A673 (cell line): ENCODE measurements around the gene MOCS1.

Source experiments
- EZH2 ChIP-seq: fragments of 200-600 bp; sonication (generic); IDR thresholded peaks from 2 replicates; pipeline ENCODE4 v1.6.1; 2017; ENCODE audit warnings: borderline replicate concordance, low read depth, mild to moderate bottlenecking, mixed read lengths, antibody characterized with exemption, low read length; ENCODE audit not compliant: poor library complexity, severe bottlenecking
- TF ChIP-seq, protein P1 (sequence below): fragments of 300-800, 200-600 bp; sonication (generic); conservative IDR thresholded peaks from 2 replicates; pipeline ENCODE4 v1.5.1; 2017; ENCODE audit warnings: low read depth, mild to moderate bottlenecking, antibody characterized with exemption, low read length, moderate library complexity, mixed read lengths

DNA sequence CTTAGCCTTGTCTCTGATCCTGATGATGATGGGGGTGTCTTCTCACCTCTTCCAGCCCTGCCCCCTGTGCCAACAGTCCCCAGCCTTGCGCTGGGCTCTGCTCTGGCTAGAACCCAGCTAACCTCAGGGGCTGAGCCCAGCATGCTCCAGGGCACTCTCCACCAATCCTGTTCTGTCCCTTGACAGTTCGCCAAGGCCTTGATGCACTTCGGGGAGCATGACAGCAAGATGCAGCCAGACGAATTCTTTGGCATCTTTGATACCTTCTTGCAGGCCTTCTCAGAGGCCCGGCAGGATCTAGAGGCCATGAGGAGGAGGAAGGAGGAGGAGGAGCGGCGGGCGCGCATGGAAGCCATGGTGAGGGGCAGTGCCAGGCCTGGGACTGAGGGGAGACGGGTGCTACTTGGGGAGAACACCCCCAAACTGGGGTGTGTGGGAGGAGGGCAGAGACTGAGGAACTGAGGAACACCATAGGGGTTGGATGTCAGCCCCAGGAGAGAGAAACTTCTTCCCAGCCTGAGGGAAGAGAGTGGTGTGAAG lies 33.1 kb downstream of the MOCS1 start:
- TF ChIP-seq, protein P1, sequence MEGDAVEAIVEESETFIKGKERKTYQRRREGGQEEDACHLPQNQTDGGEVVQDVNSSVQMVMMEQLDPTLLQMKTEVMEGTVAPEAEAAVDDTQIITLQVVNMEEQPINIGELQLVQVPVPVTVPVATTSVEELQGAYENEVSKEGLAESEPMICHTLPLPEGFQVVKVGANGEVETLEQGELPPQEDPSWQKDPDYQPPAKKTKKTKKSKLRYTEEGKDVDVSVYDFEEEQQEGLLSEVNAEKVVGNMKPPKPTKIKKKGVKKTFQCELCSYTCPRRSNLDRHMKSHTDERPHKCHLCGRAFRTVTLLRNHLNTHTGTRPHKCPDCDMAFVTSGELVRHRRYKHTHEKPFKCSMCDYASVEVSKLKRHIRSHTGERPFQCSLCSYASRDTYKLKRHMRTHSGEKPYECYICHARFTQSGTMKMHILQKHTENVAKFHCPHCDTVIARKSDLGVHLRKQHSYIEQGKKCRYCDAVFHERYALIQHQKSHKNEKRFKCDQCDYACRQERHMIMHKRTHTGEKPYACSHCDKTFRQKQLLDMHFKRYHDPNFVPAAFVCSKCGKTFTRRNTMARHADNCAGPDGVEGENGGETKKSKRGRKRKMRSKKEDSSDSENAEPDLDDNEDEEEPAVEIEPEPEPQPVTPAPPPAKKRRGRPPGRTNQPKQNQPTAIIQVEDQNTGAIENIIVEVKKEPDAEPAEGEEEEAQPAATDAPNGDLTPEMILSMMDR, result no peak
- TF ChIP-seq EZH2, result no peak
